Neuron (in vitro differentiated cells): ENCODE data around the gene PIK3R1.
A peak's percentile ranks its signal among the peaks of the same experiment; 100 is the strongest.

Source experiments
- H2AFZ ChIP-seq: one replicate; pipeline ENCODE4 v1.6.1; 2013; ENCODE audit warnings: low read depth, mild to moderate bottlenecking, inconsistent platforms, low read length, moderate library complexity
- H3K27me3 ChIP-seq: one replicate; pipeline ENCODE4 v1.6.1; 2013; ENCODE audit warnings: low read length; ENCODE audit not compliant: insufficient read depth
- H3K36me3 ChIP-seq: one replicate; pipeline ENCODE4 v1.6.1; 2013; ENCODE audit warnings: low read length; ENCODE audit not compliant: insufficient read depth
- H3K4me1 ChIP-seq: one replicate; pipeline ENCODE4 v1.6.1; 2013; ENCODE audit warnings: low read length; ENCODE audit not compliant: insufficient read depth
- H3K4me3 ChIP-seq: 2 replicates; pipeline ENCODE4 v1.5.1; 2013; ENCODE audit warnings: mild to moderate bottlenecking, low read length, moderate library complexity
- H3K9me3 ChIP-seq: one replicate; pipeline ENCODE4 v1.6.1; 2013; ENCODE audit warnings: low read length

PIK3R1 gene

GRCh38 chr5:68332556-68332955, 117.0 kb downstream of the PIK3R1 start:
- Histone ChIP-seq H3K36me3 (no peaks in the 10 kb centered on the region), H3K4me3 (no peak overlapping the region), H3K9me3 (no peaks in the 10 kb centered on the region), H3K27me3 (no peaks in the 10 kb centered on the region), H2AFZ (no peak overlapping the region), H3K4me1 (no peaks in the 10 kb centered on the region)

- Histone ChIP-seq H3K36me3 (no peaks in the 10 kb centered on the region), H3K27me3 (no peaks in the 10 kb centered on the region), H3K9me3 (no peaks in the 10 kb centered on the region), H3K4me1 (no peaks in the 10 kb centered on the region), H2AFZ (no peak overlapping the region), H3K4me3 (no peak overlapping the region)
Measured at GRCh38 chr5:68333649-68334552, 118.3 kb downstream of the PIK3R1 start.

- Histone ChIP-seq H3K36me3 (no peaks in the 10 kb centered on the region), H3K4me3 (no peak overlapping the region), H3K27me3 (no peaks in the 10 kb centered on the region), H2AFZ (no peak overlapping the region), H3K9me3 (no peaks in the 10 kb centered on the region), H3K4me1 (no peaks in the 10 kb centered on the region)
Measured at GRCh38 chr5:68334553-68334886, 119.0 kb downstream of the PIK3R1 start.

- no peaks in the 10 kb centered on the region for H3K4me1 ChIP-seq
- H3K36me3 ChIP-seq: no peaks in the 10 kb centered on the region
- H3K4me3 ChIP-seq: no peak overlapping the region
- no peaks in the 10 kb centered on the region for H3K27me3 ChIP-seq
- H2AFZ ChIP-seq: no peak overlapping the region
- no peaks in the 10 kb centered on the region for H3K9me3 ChIP-seq
Measured at GRCh38 chr5:68335075-68335474, 119.5 kb downstream of the PIK3R1 start.

- H3K4me1 ChIP-seq: no peaks in the 10 kb centered on the region
- no peak overlapping the region for H2AFZ ChIP-seq
- no peaks in the 10 kb centered on the region for H3K9me3 ChIP-seq
- no peaks in the 10 kb centered on the region for H3K27me3 ChIP-seq
- H3K36me3 ChIP-seq: no peaks in the 10 kb centered on the region
- H3K4me3 ChIP-seq: no peak overlapping the region
Measured at GRCh38 chr5:68336200-68336599, 120.6 kb downstream of the PIK3R1 start.

DNA sequence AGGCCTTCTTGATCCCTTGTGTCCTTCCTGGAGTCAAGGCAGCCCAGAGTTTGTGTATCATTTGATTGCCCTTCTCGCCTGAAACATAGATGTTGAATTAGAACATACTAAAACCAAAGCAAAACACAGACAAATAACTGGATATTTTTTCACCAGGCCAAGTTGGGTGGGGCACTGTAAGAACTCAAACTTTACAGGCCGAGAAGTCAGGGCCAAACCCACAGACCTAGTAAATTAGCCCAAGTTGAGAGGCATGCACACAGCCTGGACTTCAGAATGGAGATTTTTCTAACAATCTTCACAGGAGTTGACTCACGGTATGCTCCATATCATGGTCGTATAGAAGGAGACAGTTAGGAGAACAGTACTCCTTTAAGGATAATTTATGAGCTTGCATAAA, 121.7 kb downstream of the PIK3R1 start:
- Histone ChIP-seq H3K4me1 (no peaks in the 10 kb centered on the region), H3K4me3 (no peak overlapping the region)

DNA sequence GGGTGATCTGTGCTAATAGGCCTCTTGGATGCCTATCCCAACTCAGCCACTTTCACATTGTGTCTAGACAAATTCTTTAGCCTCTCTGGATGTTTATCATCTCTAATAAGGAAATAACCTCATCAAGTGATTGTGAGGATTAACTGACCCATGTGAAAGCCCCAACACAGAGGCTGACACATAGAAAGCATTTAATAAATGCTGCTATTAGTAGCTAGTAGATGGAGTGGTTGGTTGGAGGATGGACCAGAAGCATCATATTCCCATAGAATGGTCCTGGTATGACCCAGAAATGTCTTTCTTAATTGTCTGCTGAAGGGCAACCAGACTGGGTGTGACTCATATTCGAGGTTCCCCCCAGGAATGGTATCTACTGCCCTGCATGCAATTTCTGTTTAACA, 124.4 kb downstream of the PIK3R1 start:
- no peaks in the 10 kb centered on the region for H3K9me3 ChIP-seq
- H2AFZ ChIP-seq: no peak overlapping the region
- H3K27me3 ChIP-seq: no peaks in the 10 kb centered on the region
- no peak overlapping the region for H3K4me3 ChIP-seq
- no peaks in the 10 kb centered on the region for H3K36me3 ChIP-seq
- peaks cover 20% of the 10 kb centered on the region for H3K4me1 ChIP-seq

More for the DNA sequence above, 121.7 kb downstream of the PIK3R1 start:
- Histone ChIP-seq H3K9me3 (no peaks in the 10 kb centered on the region), H2AFZ (no peak overlapping the region), H3K36me3 (no peaks in the 10 kb centered on the region), H3K27me3 (no peaks in the 10 kb centered on the region)

GRCh38 chr5:68341006-68341405, 125.5 kb downstream of the PIK3R1 start:
- no peaks in the 10 kb centered on the region for H3K27me3 ChIP-seq
- H3K4me3 ChIP-seq: no peak overlapping the region
- peaks cover 24% of the 10 kb centered on the region for H3K4me1 ChIP-seq
- no peaks in the 10 kb centered on the region for H3K9me3 ChIP-seq
- no peaks in the 10 kb centered on the region for H3K36me3 ChIP-seq
- no peak overlapping the region for H2AFZ ChIP-seq

GRCh38 chr5:68342693-68343092, 127.1 kb downstream of the PIK3R1 start:
- H3K4me1 ChIP-seq: peaks cover 24% of the 10 kb centered on the region
- no peaks in the 10 kb centered on the region for H3K36me3 ChIP-seq
- no peaks in the 10 kb centered on the region for H3K9me3 ChIP-seq
- H2AFZ ChIP-seq: no peak overlapping the region
- H3K4me3 ChIP-seq: no peak overlapping the region
- H3K27me3 ChIP-seq: no peaks in the 10 kb centered on the region

GRCh38 chr5:68343421-68343826, 127.9 kb downstream of the PIK3R1 start:
- no peak overlapping the region for H2AFZ ChIP-seq
- no peak overlapping the region for H3K4me3 ChIP-seq
- H3K4me1 ChIP-seq: peaks cover 24% of the 10 kb centered on the region
- no peaks in the 10 kb centered on the region for H3K27me3 ChIP-seq
- no peaks in the 10 kb centered on the region for H3K9me3 ChIP-seq
- H3K36me3 ChIP-seq: no peaks in the 10 kb centered on the region

DNA sequence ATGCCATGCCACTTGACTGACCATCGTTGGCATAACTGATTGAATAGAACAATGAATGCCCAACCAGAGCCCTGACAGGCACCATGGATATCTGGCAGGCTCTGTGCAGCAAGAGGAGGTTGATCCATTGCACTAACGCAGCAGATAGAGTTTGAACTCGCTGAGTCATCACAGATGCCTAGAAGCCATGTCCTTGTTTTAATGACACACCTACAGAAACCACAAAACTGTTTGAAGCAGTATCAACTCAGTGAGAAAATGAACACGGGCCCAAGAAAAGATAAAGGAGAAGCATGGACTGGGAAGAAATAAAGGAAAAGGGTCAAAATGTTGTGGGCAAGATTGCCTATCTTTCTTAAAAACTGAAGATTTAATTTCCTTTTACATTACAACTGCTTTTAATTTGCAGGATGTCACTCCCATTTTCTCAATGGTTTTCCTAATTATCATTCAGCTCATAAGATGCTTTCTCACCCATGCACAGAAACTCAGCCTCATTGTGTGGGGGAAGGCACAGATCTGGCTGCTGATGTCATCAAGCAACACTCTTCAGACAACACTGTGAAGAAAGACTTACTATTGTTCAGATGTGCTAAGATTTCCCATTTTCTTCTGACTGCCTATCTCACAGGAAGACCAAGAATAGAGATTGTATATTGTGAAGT, 129.0 kb downstream of the PIK3R1 start:
- Histone ChIP-seq H3K9me3 (no peaks in the 10 kb centered on the region), H3K4me1 (peaks cover 24% of the 10 kb centered on the region), H3K4me3 (no peak overlapping the region), H3K36me3 (no peaks in the 10 kb centered on the region), H2AFZ (peak overlapping the region; percentile 12), H3K27me3 (no peaks in the 10 kb centered on the region)

DNA sequence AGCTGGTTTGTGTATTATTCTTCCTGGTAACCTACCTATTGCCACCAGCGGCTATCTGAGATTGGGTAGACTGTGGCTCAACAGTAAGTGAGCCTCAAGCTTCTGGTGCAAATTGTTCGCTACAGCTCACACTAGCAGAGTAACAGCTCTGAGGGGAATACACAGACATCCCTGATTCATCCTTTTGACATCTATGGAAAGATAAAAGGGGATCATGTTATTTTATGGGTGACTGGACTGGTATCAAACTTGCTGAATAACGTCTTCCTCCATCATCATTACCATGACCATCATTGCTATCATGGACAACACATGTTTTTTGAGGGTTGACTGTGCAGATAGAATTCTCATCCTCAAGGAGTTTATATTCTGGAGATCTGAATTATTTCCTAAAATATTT, 129.6 kb downstream of the PIK3R1 start:
- Histone ChIP-seq H2AFZ (peak overlapping the region; percentile 12), H3K4me1 (peaks cover 24% of the 10 kb centered on the region), H3K4me3 (no peak overlapping the region), H3K9me3 (no peaks in the 10 kb centered on the region), H3K27me3 (no peaks in the 10 kb centered on the region), H3K36me3 (no peaks in the 10 kb centered on the region)

GRCh38 chr5:68345582-68345981, 130.0 kb downstream of the PIK3R1 start:
- Histone ChIP-seq H3K4me3 (no peak overlapping the region), H3K27me3 (no peaks in the 10 kb centered on the region), H3K36me3 (no peaks in the 10 kb centered on the region), H3K4me1 (peaks cover 24% of the 10 kb centered on the region), H3K9me3 (no peaks in the 10 kb centered on the region), H2AFZ (no peak overlapping the region)
